Panc1 (cell line): ENCODE measurements around the gene HLA-DOB. TPM values are rescaled to one million over a fixed set of nuclear protein-coding genes. Genes with fewer than 3 reads are reported as not detected.

ENCODE experiments used
- ATAC-seq: fragments of 200-7000 bp; cut with Tn5 transposase; 2 replicates; pipeline ENCODE4 v1.9.1; 2020; ENCODE audit warnings: mild to moderate bottlenecking, moderate library complexity
- BruUV-seq: library from RNA; stranded (reverse); fragments of 400-500 nt; replicated peaks from 2 replicates; lab custom pipeline; 2021; lab: Mats Ljungman, UMichigan
- CTCF ChIA-PET: fragments of 300-600 bp; sonication (Branson Sonifier 250); formaldehyde crosslinking; loops from one replicate; lab custom pipeline; 2022; ENCODE audit warnings: antibody characterized with exemption; lab: Charles Lee
- POLR2A ChIA-PET: fragments of 300-600 bp; sonication (Branson Sonifier 250); formaldehyde crosslinking; loops from one replicate; lab custom pipeline; 2022; ENCODE audit warnings: antibody characterized with exemption; lab: Charles Lee
- DNase-seq: peaks from one replicate; pipeline ENCODE4 v3.0.0-alpha.2; 2010; ENCODE audit warnings: low read depth, low spot score
- H3K27ac ChIP-seq: 2 replicates; pipeline ENCODE4 v1.5.1; 2011; ENCODE audit warnings: mild to moderate bottlenecking, low read length, inconsistent platforms
- H3K27me3 ChIP-seq: fragments of 200-500 bp; sonication (Bioruptor generic); 2 replicates; pipeline ENCODE4 v1.6.0; 2014; ENCODE audit warnings: low read length, inconsistent platforms; ENCODE audit not compliant: control insufficient read depth, insufficient read depth
- H3K36me3 ChIP-seq: fragments of 200-500 bp; sonication (Bioruptor generic); 2 replicates; pipeline ENCODE4 v1.5.1; 2014; ENCODE audit warnings: inconsistent platforms, mild to moderate bottlenecking, low read length, moderate library complexity; ENCODE audit not compliant: control insufficient read depth, insufficient read depth
- H3K4me1 ChIP-seq: 2 replicates; pipeline ENCODE4 v1.5.1; 2011; ENCODE audit warnings: inconsistent platforms, mild to moderate bottlenecking, low read length, moderate library complexity; ENCODE audit not compliant: control insufficient read depth, insufficient read depth
- H3K4me3 ChIP-seq, 2 experiments: 2 replicates each; pipeline ENCODE4 v1.5.1; 2011 to 2012; ENCODE audit warnings: low read depth in 2 of 2, low read length in 2 of 2, mild to moderate bottlenecking in 2 of 2, inconsistent platforms in 1 of 2, moderate library complexity in 1 of 2
- H3K9me3 ChIP-seq: fragments of 200-500 bp; sonication (Bioruptor generic); 2 replicates; pipeline ENCODE4 v1.5.1; 2014; ENCODE audit warnings: low read depth, mild to moderate bottlenecking, inconsistent platforms, low read length, moderate library complexity; ENCODE audit not compliant: control insufficient read depth, insufficient read depth
- POLR2AphosphoS5 ChIP-seq: IDR thresholded peaks from 2 replicates; pipeline ENCODE4 v1.6.1; 2012; ENCODE audit warnings: mild to moderate bottlenecking, low read depth, low read length, moderate library complexity
- REST ChIP-seq, 2 experiments: IDR thresholded peaks; 2 replicates each; pipeline ENCODE4 v1.6.1; 2011 to 2012; ENCODE audit warnings: low read depth in 2 of 2, control low read depth in 1 of 2, low read length in 1 of 2, mild to moderate bottlenecking in 1 of 2, moderate library complexity in 1 of 2; ENCODE audit not compliant: insufficient read depth in 1 of 2
- SIN3A ChIP-seq: IDR thresholded peaks from 2 replicates; pipeline ENCODE4 v1.6.1; 2012; ENCODE audit warnings: low read depth, mild to moderate bottlenecking, low read length, moderate library complexity, borderline replicate concordance; ENCODE audit not compliant: insufficient read depth
- TCF7L2 ChIP-seq: IDR thresholded peaks from 2 replicates; pipeline ENCODE4 v1.6.1; 2011; ENCODE audit warnings: mild to moderate bottlenecking, low read depth, low read length, inconsistent platforms
- in situ Hi-C: cut with HindIII; loops from 2 replicates; pipeline ENCODE4 v1.10.0; 2016; ENCODE audit warnings: low sequenced_read_pairs, low pct_unique_long_range_greater_than_20kb
- intact Hi-C: fragments of 100-400 bp; cut with micrococcal nuclease; formaldehyde crosslinking; loops from one replicate; pipeline ENCODE4 v1.10.0; 2022; ENCODE audit not compliant: unreplicated experiment
- total RNA-seq: library from RNA; stranded (reverse); gene quantifications from one replicate; pipeline ENCODE4 v1.2.1, GENCODE V29; 2021; ENCODE audit not compliant: unreplicated experiment
- TF ChIP-seq, protein P1 (sequence below): fragments of 450-650 bp; IDR thresholded peaks from 2 replicates; pipeline ENCODE4 v1.5.1; 2017; ENCODE audit warnings: mild to moderate bottlenecking

HLA-DOB gene
- total RNA-seq, 1 experiment from 2014 or later, result 0.39 TPM

DNA sequence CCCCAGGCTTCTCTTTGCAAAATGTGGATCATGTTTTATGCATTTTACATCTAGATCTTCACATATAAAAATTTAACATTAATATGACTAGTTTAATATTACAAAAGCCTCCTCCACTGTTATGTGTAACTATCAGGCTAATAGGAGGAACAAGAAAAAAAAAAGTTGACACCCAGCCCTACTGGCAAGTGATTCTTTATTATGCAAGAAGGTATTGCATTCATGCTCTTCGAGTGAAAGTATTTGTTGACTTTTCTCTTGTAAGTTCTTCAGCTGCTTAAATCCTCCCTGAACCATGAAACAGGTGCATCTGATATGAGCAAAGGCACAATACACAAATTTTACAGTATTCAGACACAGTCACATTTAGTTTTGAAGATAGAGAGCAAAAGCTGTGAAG is 52.8 kb downstream of the HLA-DOB start:
- in situ Hi-C loops (no loop called here), intact Hi-C loops (no loop called here)
- no peaks in the 10 kb centered on the region for H3K9me3 ChIP-seq
- CTCF ChIA-PET, result no interaction called here
- ATAC-seq (no peak), DNase-seq (no peak)
- TF ChIP-seq REST (IDR thresholded peaks at IDR 0.05; ENCODE audit: insufficient read depth in 1 of 2, low read depth in 2 of 2, low read length in 1 of 2) (no peak), TCF7L2 (no peak), SIN3A (no peak), POLR2AphosphoS5 (no peak)
- TF ChIP-seq, protein P1, sequence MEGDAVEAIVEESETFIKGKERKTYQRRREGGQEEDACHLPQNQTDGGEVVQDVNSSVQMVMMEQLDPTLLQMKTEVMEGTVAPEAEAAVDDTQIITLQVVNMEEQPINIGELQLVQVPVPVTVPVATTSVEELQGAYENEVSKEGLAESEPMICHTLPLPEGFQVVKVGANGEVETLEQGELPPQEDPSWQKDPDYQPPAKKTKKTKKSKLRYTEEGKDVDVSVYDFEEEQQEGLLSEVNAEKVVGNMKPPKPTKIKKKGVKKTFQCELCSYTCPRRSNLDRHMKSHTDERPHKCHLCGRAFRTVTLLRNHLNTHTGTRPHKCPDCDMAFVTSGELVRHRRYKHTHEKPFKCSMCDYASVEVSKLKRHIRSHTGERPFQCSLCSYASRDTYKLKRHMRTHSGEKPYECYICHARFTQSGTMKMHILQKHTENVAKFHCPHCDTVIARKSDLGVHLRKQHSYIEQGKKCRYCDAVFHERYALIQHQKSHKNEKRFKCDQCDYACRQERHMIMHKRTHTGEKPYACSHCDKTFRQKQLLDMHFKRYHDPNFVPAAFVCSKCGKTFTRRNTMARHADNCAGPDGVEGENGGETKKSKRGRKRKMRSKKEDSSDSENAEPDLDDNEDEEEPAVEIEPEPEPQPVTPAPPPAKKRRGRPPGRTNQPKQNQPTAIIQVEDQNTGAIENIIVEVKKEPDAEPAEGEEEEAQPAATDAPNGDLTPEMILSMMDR, result no peak
- H3K36me3 ChIP-seq, result no peaks in the 10 kb centered on the region
- no peak overlapping the region for H3K4me3 ChIP-seq
- peaks cover 26% of the 10 kb centered on the region for H3K27me3 ChIP-seq
- no peaks in the 10 kb centered on the region for H3K4me1 ChIP-seq
- BruUV-seq, result no TSS peak
- H3K27ac ChIP-seq, result no peak overlapping the region
- POLR2A ChIA-PET, result no interaction called here

DNA sequence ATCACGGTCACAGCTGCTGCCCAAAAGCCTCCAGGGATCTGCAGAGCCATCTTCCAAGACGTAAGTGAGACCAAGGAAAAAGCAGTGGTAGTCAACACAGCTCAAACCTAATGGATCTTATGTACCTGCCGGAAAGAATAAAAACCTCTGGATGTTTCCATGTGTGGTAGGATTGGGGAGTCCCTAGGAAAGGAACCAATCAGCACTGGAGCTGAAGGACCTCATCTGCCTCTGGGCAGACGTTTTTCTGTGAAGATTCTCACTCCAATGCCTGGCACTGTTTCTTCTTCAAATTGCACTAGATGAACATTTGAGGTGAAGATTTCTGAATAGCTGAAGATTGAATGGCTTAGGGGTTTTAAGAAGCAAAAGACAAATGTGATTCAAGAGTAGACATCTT is 53.4 kb downstream of the HLA-DOB start, which contains the start of gene HLA-DQB2:
Gene HLA-DQB2, minus strand, starts transcription at position 112 of the 400 bp plus-strand sequence. Its CDS starts 62 bp downstream, at position 50.
- intact Hi-C loops, result no loop called here
- TF ChIP-seq, protein P1, result no peak
- TF ChIP-seq POLR2AphosphoS5 (no peak), SIN3A (no peak), REST (IDR thresholded peaks at IDR 0.05; ENCODE audit: insufficient read depth in 1 of 2, low read depth in 2 of 2, low read length in 1 of 2) (no peak), TCF7L2 (no peak)
- DNase-seq (no peak), ATAC-seq (no peak)
- ChIA-PET POLR2A (no interaction called here), CTCF (no interaction called here)
- BruUV-seq, result no TSS peak
- Histone ChIP-seq H3K4me1 (no peaks in the 10 kb centered on the region), H3K9me3 (no peaks in the 10 kb centered on the region), H3K36me3 (no peaks in the 10 kb centered on the region), H3K27me3 (peaks cover 24% of the 10 kb centered on the region), H3K4me3 (no peak within 1 kb of the TSS), H3K27ac (no peak within 1 kb of the TSS)
- in situ Hi-C loops, result no loop called here
